Activated CD8-positive, alpha-beta T cell treated with anti-CD3 and anti-CD28 coated beads, Interleukin-2, amount 10 ng/mL, durations not matched to agents 7 days and 5 days (primary cell): ENCODE data around the gene SHISA3. TPM values are rescaled to one million over a fixed set of nuclear protein-coding genes. Genes with fewer than 3 reads are reported as not detected.

Experiments
- ATAC-seq: fragments of 150-1000 bp; cut with Tn5 transposase; one replicate; pipeline ENCODE4 v1.10.0; 2021; ENCODE audit warnings: moderate library complexity
- CTCF ChIA-PET: fragments of 350-600 bp; sonication (Branson Sonifier 250); formaldehyde crosslinking; loops from one replicate; lab custom pipeline; 2021; ENCODE audit warnings: antibody characterized with exemption; lab: Charles Lee
- POLR2A ChIA-PET: fragments of 350-600 bp; sonication (Branson Sonifier 250); formaldehyde crosslinking; loops from one replicate; lab custom pipeline; 2021; ENCODE audit warnings: antibody characterized with exemption; lab: Charles Lee
- DNase-seq: peaks from one replicate; pipeline ENCODE4 v3.0.0-alpha.2; 2020
- H3K27ac Mint-ChIP-seq: one replicate; pipeline ENCODE4 v1.8.0; 2021; ENCODE audit warnings: mild to moderate bottlenecking, mixed read lengths
- H3K27me3 Mint-ChIP-seq: one replicate; pipeline ENCODE4 v1.8.0; 2021; ENCODE audit warnings: low read depth, mixed read lengths
- H3K36me3 Mint-ChIP-seq: one replicate; pipeline ENCODE4 v1.8.0; 2021; ENCODE audit warnings: low read depth, mixed read lengths
- H3K4me1 Mint-ChIP-seq: one replicate; pipeline ENCODE4 v1.8.0; 2021; ENCODE audit warnings: low read depth, mixed read lengths
- H3K4me3 Mint-ChIP-seq: one replicate; pipeline ENCODE4 v1.8.0; 2021; ENCODE audit warnings: mild to moderate bottlenecking, mixed read lengths
- H3K9me3 Mint-ChIP-seq: one replicate; pipeline ENCODE4 v1.8.0; 2022; ENCODE audit warnings: mixed read lengths; ENCODE audit not compliant: insufficient read depth
- total RNA-seq, 2 experiments: library from RNA; stranded (reverse); gene quantifications; one replicate each; pipeline ENCODE4 v1.2.3, GENCODE V29; 2021

Gene SHISA3
- total RNA-seq, 2 experiments from 2014 or later: 0.50 to 0.76 TPM

- ATAC-seq (no peak), DNase-seq (no peak)
- ChIA-PET CTCF (no interaction called here), POLR2A (no interaction called here)
- H3K27ac Mint-ChIP-seq: no peak overlapping the region
- H3K9me3 Mint-ChIP-seq: no peaks in the 10 kb centered on the region
- no peaks in the 10 kb centered on the region for H3K4me1 Mint-ChIP-seq
- no peaks in the 10 kb centered on the region for H3K27me3 Mint-ChIP-seq
- no peak overlapping the region for H3K4me3 Mint-ChIP-seq
- H3K36me3 Mint-ChIP-seq: peaks cover 19% of the 10 kb centered on the region
Measured at GRCh38 chr4:42415281-42415680, 18.0 kb downstream of the SHISA3 start.

GRCh38 chr4:42416017-42416416, 18.7 kb downstream of the SHISA3 start:
- H3K27me3 Mint-ChIP-seq: no peaks in the 10 kb centered on the region
- DNase-seq: no peak
- ATAC-seq: no peak
- peaks cover 18% of the 10 kb centered on the region for H3K36me3 Mint-ChIP-seq
- H3K27ac Mint-ChIP-seq: no peak overlapping the region
- H3K9me3 Mint-ChIP-seq: no peaks in the 10 kb centered on the region
- no peaks in the 10 kb centered on the region for H3K4me1 Mint-ChIP-seq
- POLR2A ChIA-PET: no interaction called here
- H3K4me3 Mint-ChIP-seq: no peak overlapping the region
- CTCF ChIA-PET: interaction anchor here (1.4 kb wide), 1 partner anchor 103 kb away, joined by 3 read pairs; no protein-coding TSS in a partner anchor

GRCh38 chr4:42417550-42417949, 20.3 kb downstream of the SHISA3 start:
- H3K27ac Mint-ChIP-seq: no peak overlapping the region
- POLR2A ChIA-PET: no interaction called here
- CTCF ChIA-PET: interaction anchor here (1.0 to 1.4 kb wide), 2 partner anchors 18 to 137 kb away, joined by 3 read pairs; no protein-coding TSS in a partner anchor
- H3K4me3 Mint-ChIP-seq: no peak overlapping the region
- ATAC-seq: no peak
- no peaks in the 10 kb centered on the region for H3K27me3 Mint-ChIP-seq
- H3K9me3 Mint-ChIP-seq: no peaks in the 10 kb centered on the region
- DNase-seq: no peak
- H3K36me3 Mint-ChIP-seq: peaks cover 20% of the 10 kb centered on the region
- H3K4me1 Mint-ChIP-seq: no peaks in the 10 kb centered on the region

- POLR2A ChIA-PET: no interaction called here
- H3K9me3 Mint-ChIP-seq: no peaks in the 10 kb centered on the region
- no peaks in the 10 kb centered on the region for H3K27me3 Mint-ChIP-seq
- no peak overlapping the region for H3K27ac Mint-ChIP-seq
- DNase-seq (no peak), ATAC-seq (no peak)
- no peak overlapping the region for H3K4me3 Mint-ChIP-seq
- H3K4me1 Mint-ChIP-seq: no peaks in the 10 kb centered on the region
- CTCF ChIA-PET: no interaction called here
- peaks cover 20% of the 10 kb centered on the region for H3K36me3 Mint-ChIP-seq
Measured at GRCh38 chr4:42420140-42420539, 22.9 kb downstream of the SHISA3 start.

- DNase-seq (no peak), ATAC-seq (no peak)
- no peaks in the 10 kb centered on the region for H3K4me1 Mint-ChIP-seq
- H3K27me3 Mint-ChIP-seq: no peaks in the 10 kb centered on the region
- peaks cover 12% of the 10 kb centered on the region for H3K36me3 Mint-ChIP-seq
- CTCF ChIA-PET: no interaction called here
- no peak overlapping the region for H3K4me3 Mint-ChIP-seq
- H3K27ac Mint-ChIP-seq: no peak overlapping the region
- no peaks in the 10 kb centered on the region for H3K9me3 Mint-ChIP-seq
- POLR2A ChIA-PET: no interaction called here
Measured at GRCh38 chr4:42425146-42426065, 28.1 kb downstream of the SHISA3 start.

GRCh38 chr4:42428036-42428435, 30.7 kb downstream of the SHISA3 start:
- no peaks in the 10 kb centered on the region for H3K27me3 Mint-ChIP-seq
- POLR2A ChIA-PET: no interaction called here
- peaks cover 3% of the 10 kb centered on the region for H3K36me3 Mint-ChIP-seq
- no peaks in the 10 kb centered on the region for H3K4me1 Mint-ChIP-seq
- no peak overlapping the region for H3K4me3 Mint-ChIP-seq
- no peaks in the 10 kb centered on the region for H3K9me3 Mint-ChIP-seq
- CTCF ChIA-PET: no interaction called here
- ATAC-seq: no peak
- DNase-seq: no peak
- H3K27ac Mint-ChIP-seq: no peak overlapping the region

- CTCF ChIA-PET: no interaction called here
- Mint-ChIP-seq H3K4me1 (no peaks in the 10 kb centered on the region), H3K9me3 (no peaks in the 10 kb centered on the region), H3K36me3 (peaks cover 14% of the 10 kb centered on the region), H3K27ac (no peak overlapping the region), H3K4me3 (no peak overlapping the region), H3K27me3 (no peaks in the 10 kb centered on the region)
- DNase-seq (no peak), ATAC-seq (no peak)
- POLR2A ChIA-PET: no interaction called here
Measured at GRCh38 chr4:42436928-42437565, 39.8 kb downstream of the SHISA3 start.

- ChIA-PET POLR2A (no interaction called here), CTCF (no interaction called here)
- peaks cover 17% of the 10 kb centered on the region for H3K36me3 Mint-ChIP-seq
- no peak overlapping the region for H3K4me3 Mint-ChIP-seq
- ATAC-seq (no peak), DNase-seq (no peak)
- H3K27ac Mint-ChIP-seq: no peak overlapping the region
- H3K4me1 Mint-ChIP-seq: no peaks in the 10 kb centered on the region
- no peaks in the 10 kb centered on the region for H3K27me3 Mint-ChIP-seq
- H3K9me3 Mint-ChIP-seq: no peaks in the 10 kb centered on the region
Measured at GRCh38 chr4:42440083-42440482, 42.8 kb downstream of the SHISA3 start.

- ChIA-PET POLR2A (no interaction called here), CTCF (no interaction called here)
- H3K27me3 Mint-ChIP-seq: no peaks in the 10 kb centered on the region
- no peaks in the 10 kb centered on the region for H3K4me1 Mint-ChIP-seq
- H3K4me3 Mint-ChIP-seq: no peak overlapping the region
- DNase-seq (no peak), ATAC-seq (no peak)
- H3K27ac Mint-ChIP-seq: no peak overlapping the region
- no peaks in the 10 kb centered on the region for H3K9me3 Mint-ChIP-seq
- H3K36me3 Mint-ChIP-seq: peaks cover 13% of the 10 kb centered on the region
Measured at GRCh38 chr4:42442601-42443000, 45.3 kb downstream of the SHISA3 start.

GRCh38 chr4:42445038-42445437, 47.8 kb downstream of the SHISA3 start:
- ChIA-PET POLR2A (no interaction called here), CTCF (interaction anchor here (1.2 kb wide), 1 partner anchor 74 kb away, joined by 4 read pairs; no protein-coding TSS in a partner anchor)
- Mint-ChIP-seq H3K4me1 (no peaks in the 10 kb centered on the region), H3K4me3 (no peak overlapping the region), H3K27ac (no peak overlapping the region), H3K36me3 (peaks cover 15% of the 10 kb centered on the region), H3K27me3 (no peaks in the 10 kb centered on the region), H3K9me3 (no peaks in the 10 kb centered on the region)
- ATAC-seq (no peak), DNase-seq (no peak)

GRCh38 chr4:42446823-42447222, 49.5 kb downstream of the SHISA3 start:
- Mint-ChIP-seq H3K27ac (no peak overlapping the region), H3K27me3 (no peaks in the 10 kb centered on the region), H3K4me3 (no peak overlapping the region), H3K36me3 (peaks cover 27% of the 10 kb centered on the region), H3K4me1 (no peaks in the 10 kb centered on the region), H3K9me3 (no peaks in the 10 kb centered on the region)
- ATAC-seq: no peak
- POLR2A ChIA-PET: no interaction called here
- DNase-seq: no peak
- CTCF ChIA-PET: no interaction called here
